HT1080 (cell line): ENCODE results near the gene KLF2. TPM values are rescaled to one million over a fixed set of nuclear protein-coding genes. Genes with fewer than 3 reads are reported as not detected.

Experiments used
- DNase-seq: peaks from one replicate; pipeline ENCODE4 v3.0.0-alpha.2; 2015; ENCODE audit warnings: low read depth
- total RNA-seq: library from RNA; depleted of rRNA; stranded (reverse); fragments of >200 nt; shearing (Covaris generic); gene quantifications from 2 replicates; pipeline ENCODE4 v1.2.3, GENCODE V29; 2014

Gene KLF2
- total RNA-seq, 1 experiment from 2014 or later: 37.9 TPM

DNA sequence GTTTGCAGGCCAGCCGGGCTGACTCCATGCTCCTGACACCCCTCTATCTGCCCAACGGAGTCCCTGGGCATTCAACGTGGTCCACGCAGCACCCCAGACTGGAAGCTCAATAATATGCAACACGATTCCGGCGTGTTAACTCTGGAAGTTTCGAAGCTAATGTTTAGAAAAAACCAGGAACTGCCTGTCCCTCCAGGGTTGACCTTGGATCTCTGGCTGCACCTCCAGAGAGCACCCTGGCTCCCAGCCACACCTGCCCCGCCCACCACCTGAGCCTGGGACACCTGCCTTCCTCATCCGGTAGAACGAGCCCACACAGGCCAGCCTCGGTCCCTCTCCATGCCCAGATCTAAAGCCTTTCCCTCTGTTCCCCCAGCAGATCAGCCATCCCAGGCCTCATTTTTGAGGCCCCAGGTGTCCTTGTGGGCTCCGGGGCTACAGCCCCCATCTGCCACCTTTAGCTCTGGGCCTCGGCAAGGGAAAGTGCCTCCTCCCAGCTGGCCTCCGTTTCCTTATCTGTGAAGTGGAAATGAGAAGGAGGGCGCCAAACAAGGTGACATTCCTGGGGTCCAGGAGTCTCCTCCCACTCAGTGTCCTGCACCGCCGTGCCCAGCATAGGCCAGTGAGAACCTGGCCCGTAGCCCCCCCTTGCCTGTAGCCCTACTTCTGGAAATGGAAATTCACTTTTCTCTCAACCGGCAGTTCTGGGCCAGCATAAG, 38.7 kb downstream of the KLF2 start:
- no peak for DNase-seq

DNA sequence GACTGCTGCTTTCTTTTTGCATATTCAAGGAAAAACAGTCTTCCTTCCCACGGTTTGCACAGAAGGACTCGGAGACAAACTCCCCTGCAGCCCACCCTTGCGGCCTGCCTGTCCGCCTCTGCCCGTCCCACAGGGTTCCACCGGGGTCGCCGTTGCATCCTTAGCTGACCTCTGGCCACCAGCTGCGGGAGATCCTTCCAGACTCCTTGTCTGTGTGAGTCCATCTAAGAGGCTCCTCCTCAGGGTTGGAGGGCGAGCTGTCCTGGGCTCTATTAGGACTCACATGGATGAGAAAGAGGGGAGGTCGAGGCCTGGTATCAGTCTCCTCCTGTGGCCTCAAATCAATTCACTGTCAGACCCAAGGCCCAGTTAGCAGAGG, 39.2 kb downstream of the KLF2 start:
- DNase-seq: no peak

- no peak for DNase-seq
Measured at GRCh38 chr19:16364231-16364865, 39.7 kb downstream of the KLF2 start.

GRCh38 chr19:16365300-16365996, 40.8 kb downstream of the KLF2 start:
- DNase-seq: no peak

- DNase-seq: no peak
Measured at GRCh38 chr19:16366056-16366432, 41.4 kb downstream of the KLF2 start.

- no peak for DNase-seq
Measured at GRCh38 chr19:16366433-16367260, 42.0 kb downstream of the KLF2 start.

- no peak for DNase-seq
Measured at GRCh38 chr19:16367261-16367683, 42.6 kb downstream of the KLF2 start.

- DNase-seq: no peak
Measured at GRCh38 chr19:16368385-16369305, 44.0 kb downstream of the KLF2 start.

DNA sequence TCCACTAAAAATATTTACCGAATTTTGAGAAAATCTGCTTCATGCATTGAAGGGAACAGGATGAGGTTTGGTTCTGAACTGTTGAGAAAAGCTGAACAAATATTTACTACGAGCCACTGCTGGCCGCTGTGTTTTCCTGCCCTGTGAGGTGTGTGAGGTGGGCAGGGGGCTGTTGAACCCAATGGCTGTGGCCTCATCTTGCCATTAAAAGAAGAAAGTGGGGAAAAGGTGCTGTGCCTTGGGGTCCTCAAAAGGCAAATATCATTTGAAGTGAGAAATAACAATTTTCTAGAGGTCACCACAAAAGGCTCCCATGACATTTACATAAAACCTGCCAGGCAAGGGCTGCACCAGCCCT, 44.7 kb downstream of the KLF2 start:
- no peak for DNase-seq

- DNase-seq: no peak
Measured at GRCh38 chr19:16369664-16370576, 45.3 kb downstream of the KLF2 start.

- DNase-seq: no peak
Measured at GRCh38 chr19:16370641-16371391, 46.2 kb downstream of the KLF2 start.

DNA sequence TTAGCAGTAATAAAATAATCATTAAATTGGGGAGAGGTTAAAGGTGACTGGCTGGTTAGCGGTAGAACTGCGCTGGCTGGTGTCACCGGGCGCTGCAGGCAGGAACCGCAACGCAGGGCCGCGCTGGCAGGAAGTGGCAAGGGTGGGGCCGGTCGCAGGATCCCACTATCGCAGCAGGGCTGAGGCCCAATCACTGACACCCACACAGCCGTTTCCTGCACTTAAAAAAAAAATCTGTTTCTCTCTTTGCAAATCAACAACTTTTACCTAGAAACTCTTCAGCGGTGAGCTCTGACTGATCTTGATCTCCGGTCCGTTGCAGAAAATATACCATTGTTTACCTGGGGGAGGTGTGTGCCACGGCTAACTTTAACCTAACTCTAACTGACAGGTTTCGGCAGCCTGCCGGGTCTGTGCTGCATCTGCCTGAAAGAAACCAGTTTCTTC, 46.9 kb downstream of the KLF2 start:
- DNase-seq: no peak

GRCh38 chr19:16372065-16372915, 47.7 kb downstream of the KLF2 start:
- no peak for DNase-seq

- DNase-seq: no peak
Measured at GRCh38 chr19:16373079-16373478, 48.5 kb downstream of the KLF2 start.

- DNase-seq: no peak
Measured at GRCh38 chr19:16373532-16373931, 48.9 kb downstream of the KLF2 start.

DNA sequence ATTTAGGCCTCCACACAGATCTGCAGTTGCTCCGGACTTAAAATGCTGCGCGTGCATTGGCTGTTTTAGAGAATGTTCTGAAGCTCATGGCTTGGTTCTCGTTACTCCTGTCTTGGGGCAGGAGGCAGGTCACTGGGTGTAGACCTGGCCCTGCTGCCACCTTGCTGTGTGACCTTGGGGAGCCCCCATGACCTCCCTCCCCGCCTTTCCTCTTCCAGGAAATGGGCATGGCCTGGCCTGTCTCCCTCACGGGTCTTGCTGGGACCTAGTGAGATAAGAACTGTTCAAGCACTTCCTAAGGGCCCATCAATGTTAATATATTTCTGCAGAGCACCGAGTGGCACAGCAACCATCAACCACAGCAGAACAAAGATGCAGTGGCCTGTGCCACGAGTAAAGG, 49.4 kb downstream of the KLF2 start:
- no peak for DNase-seq

DNA sequence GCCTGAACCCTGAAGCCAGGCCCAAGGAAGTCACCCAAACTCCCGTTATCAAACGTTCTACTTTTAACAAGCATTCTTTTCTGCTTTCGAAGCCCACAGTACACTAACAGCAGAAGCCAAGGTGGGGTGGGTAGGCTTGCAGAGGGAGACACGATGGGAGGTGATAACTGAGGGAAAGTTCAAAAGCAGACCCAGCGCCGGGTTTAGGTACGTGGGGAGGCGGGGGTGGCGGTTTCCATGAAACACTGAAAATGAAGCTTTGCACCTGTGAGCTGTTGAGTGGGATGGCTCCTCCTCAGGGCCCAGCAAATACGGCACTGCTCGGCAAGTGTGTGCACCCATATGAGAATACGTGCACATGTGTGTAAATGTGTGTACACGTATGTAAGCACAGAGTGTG, 49.8 kb downstream of the KLF2 start:
- no peak for DNase-seq
